Measurements from ENCODE around the gene AFAP1.

- no peak for TF ChIP-seq POLR2AphosphoS5 (IDR thresholded peaks at IDR 0.05; ENCODE audit: low read depth, low read length)
- no peak for TF ChIP-seq TAF1 (IDR thresholded peaks at IDR 0.05; ENCODE audit: borderline replicate concordance, insufficient read depth, low read length)
- no peak for TF ChIP-seq SIN3A (IDR thresholded peaks at IDR 0.05; ENCODE audit: borderline replicate concordance, insufficient read depth, low read length)
- no peak for TF ChIP-seq REST (IDR thresholded peaks at IDR 0.05; ENCODE audit: insufficient read depth in 1 of 2, low read depth in 2 of 2, low read length in 2 of 2)
Observed at GRCh38 chr4:7739077-7739917, 200.4 kb downstream of the AFAP1 start.

Data from PFSK-1 (cell line).